ENCODE data around the gene SIK2.

The SIK2 gene

GRCh38 chr11:111715142-111715816 lies 113.0 kb downstream of the SIK2 start:
- no peak for TF ChIP-seq POLR2AphosphoS5 (IDR thresholded peaks at IDR 0.05; ENCODE audit: low read depth, low read length)

GRCh38 chr11:111718436-111718835 lies 116.2 kb downstream of the SIK2 start:
- TF ChIP-seq SIN3A (IDR thresholded peaks at IDR 0.05; ENCODE audit: borderline replicate concordance, insufficient read depth, low read length) (no peak), POLR2AphosphoS5 (IDR thresholded peaks at IDR 0.05; ENCODE audit: low read depth, low read length) (no peak), TAF1 (IDR thresholded peaks at IDR 0.05; ENCODE audit: borderline replicate concordance, insufficient read depth, low read length) (no peak)
- TF ChIP-seq, protein P1, sequence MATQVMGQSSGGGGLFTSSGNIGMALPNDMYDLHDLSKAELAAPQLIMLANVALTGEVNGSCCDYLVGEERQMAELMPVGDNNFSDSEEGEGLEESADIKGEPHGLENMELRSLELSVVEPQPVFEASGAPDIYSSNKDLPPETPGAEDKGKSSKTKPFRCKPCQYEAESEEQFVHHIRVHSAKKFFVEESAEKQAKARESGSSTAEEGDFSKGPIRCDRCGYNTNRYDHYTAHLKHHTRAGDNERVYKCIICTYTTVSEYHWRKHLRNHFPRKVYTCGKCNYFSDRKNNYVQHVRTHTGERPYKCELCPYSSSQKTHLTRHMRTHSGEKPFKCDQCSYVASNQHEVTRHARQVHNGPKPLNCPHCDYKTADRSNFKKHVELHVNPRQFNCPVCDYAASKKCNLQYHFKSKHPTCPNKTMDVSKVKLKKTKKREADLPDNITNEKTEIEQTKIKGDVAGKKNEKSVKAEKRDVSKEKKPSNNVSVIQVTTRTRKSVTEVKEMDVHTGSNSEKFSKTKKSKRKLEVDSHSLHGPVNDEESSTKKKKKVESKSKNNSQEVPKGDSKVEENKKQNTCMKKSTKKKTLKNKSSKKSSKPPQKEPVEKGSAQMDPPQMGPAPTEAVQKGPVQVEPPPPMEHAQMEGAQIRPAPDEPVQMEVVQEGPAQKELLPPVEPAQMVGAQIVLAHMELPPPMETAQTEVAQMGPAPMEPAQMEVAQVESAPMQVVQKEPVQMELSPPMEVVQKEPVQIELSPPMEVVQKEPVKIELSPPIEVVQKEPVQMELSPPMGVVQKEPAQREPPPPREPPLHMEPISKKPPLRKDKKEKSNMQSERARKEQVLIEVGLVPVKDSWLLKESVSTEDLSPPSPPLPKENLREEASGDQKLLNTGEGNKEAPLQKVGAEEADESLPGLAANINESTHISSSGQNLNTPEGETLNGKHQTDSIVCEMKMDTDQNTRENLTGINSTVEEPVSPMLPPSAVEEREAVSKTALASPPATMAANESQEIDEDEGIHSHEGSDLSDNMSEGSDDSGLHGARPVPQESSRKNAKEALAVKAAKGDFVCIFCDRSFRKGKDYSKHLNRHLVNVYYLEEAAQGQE (IDR thresholded peaks at IDR 0.05; ENCODE audit: insufficient read depth in 1 of 2, low read depth in 2 of 2, low read length in 2 of 2): no peak

GRCh38 chr11:111718859-111719258 lies 116.6 kb downstream of the SIK2 start:
- no peak for TF ChIP-seq TAF1 (IDR thresholded peaks at IDR 0.05; ENCODE audit: borderline replicate concordance, insufficient read depth, low read length)
- TF ChIP-seq SIN3A (IDR thresholded peaks at IDR 0.05; ENCODE audit: borderline replicate concordance, insufficient read depth, low read length): no peak

GRCh38 chr11:111719379-111719778 lies 117.1 kb downstream of the SIK2 start:
- TF ChIP-seq TAF1 (IDR thresholded peaks at IDR 0.05; ENCODE audit: borderline replicate concordance, insufficient read depth, low read length): no peak
- TF ChIP-seq SIN3A (IDR thresholded peaks at IDR 0.05; ENCODE audit: borderline replicate concordance, insufficient read depth, low read length): no peak
- no peak for TF ChIP-seq FOXP2 (optimal IDR thresholded peaks at IDR 0.05; ENCODE audit: borderline replicate concordance, extremely low read depth, extremely low read length, insufficient read depth)
- TF ChIP-seq POLR2AphosphoS5 (IDR thresholded peaks at IDR 0.05; ENCODE audit: low read depth, low read length): no peak
- TF ChIP-seq, protein P1 (IDR thresholded peaks at IDR 0.05; ENCODE audit: insufficient read depth in 1 of 2, low read depth in 2 of 2, low read length in 2 of 2): no peak

- TF ChIP-seq, protein P1 (IDR thresholded peaks at IDR 0.05; ENCODE audit: insufficient read depth in 1 of 2, low read depth in 2 of 2, low read length in 2 of 2): no peak
- TF ChIP-seq POLR2AphosphoS5 (IDR thresholded peaks at IDR 0.05; ENCODE audit: low read depth, low read length) (no peak), TAF1 (IDR thresholded peaks at IDR 0.05; ENCODE audit: borderline replicate concordance, insufficient read depth, low read length) (no peak), FOXP2 (optimal IDR thresholded peaks at IDR 0.05; ENCODE audit: borderline replicate concordance, extremely low read depth, extremely low read length, insufficient read depth) (no peak), SIN3A (IDR thresholded peaks at IDR 0.05; ENCODE audit: borderline replicate concordance, insufficient read depth, low read length) (no peak)
Observed at GRCh38 chr11:111720801-111721494, 118.7 kb downstream of the SIK2 start.

DNA sequence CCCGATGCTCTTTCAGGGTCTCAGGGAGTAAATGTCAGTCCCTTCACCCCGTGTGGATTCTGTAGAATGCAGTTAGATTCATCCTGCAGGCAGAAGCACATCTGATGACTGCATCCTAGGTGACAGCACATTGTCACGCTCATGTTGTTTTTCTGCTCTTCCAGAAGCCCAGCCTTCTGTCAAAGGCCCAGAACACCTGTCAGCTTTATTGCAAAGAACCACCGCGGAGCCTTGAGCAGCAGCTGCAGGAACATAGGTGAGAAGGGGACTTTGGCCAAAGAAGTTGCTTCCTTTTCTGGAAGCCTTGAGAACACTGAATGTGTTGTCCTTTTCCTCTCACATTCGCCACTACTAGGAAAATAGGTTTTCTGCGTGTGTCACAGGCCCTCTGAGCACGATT lies 120.3 kb downstream of the SIK2 start:
- TF ChIP-seq, protein P1 (IDR thresholded peaks at IDR 0.05; ENCODE audit: insufficient read depth in 1 of 2, low read depth in 2 of 2, low read length in 2 of 2): no peak
- TF ChIP-seq SIN3A (IDR thresholded peaks at IDR 0.05; ENCODE audit: borderline replicate concordance, insufficient read depth, low read length) (no peak), POLR2AphosphoS5 (IDR thresholded peaks at IDR 0.05; ENCODE audit: low read depth, low read length) (no peak), TAF1 (IDR thresholded peaks at IDR 0.05; ENCODE audit: borderline replicate concordance, insufficient read depth, low read length) (no peak)

Measured in PFSK-1 (cell line).